HepG2 (cell line): ENCODE measurements around the gene UBL5.

Experiments
- CHD4 ChIP-seq: fragments of 200-600 bp; sonication (generic); IDR thresholded peaks from 2 replicates; pipeline ENCODE4 v1.7.0; 2017; ENCODE audit warnings: mild to moderate bottlenecking, low read length, borderline replicate concordance
- EP300 ChIP-seq, 3 experiments: sonication (generic) in 1 of 3; formaldehyde crosslinking in 1 of 3; IDR thresholded peaks; 2 replicates each; pipeline versions ENCODE4 v1.5.1 to v1.6.1; 2011 to 2020; ENCODE audit warnings: low read depth in 2 of 3, low read length in 2 of 3, borderline replicate concordance in 1 of 3, improper control_type of control experiment in 1 of 3, mild to moderate bottlenecking in 1 of 3, missing genetic modification reagents in 1 of 3, moderate library complexity in 1 of 3
- EZH2 ChIP-seq: conservative IDR thresholded peaks from 2 replicates; pipeline ENCODE4 v1.6.1; 2012; ENCODE audit warnings: mild to moderate bottlenecking, low read depth, low read length, moderate library complexity
- HCFC1 ChIP-seq: fragments of 150-350 bp; IDR thresholded peaks from 2 replicates; pipeline ENCODE4 v1.6.1; 2014; ENCODE audit warnings: low read depth, low read length
- HOXA3 ChIP-seq: sonication (generic); formaldehyde crosslinking; IDR thresholded peaks from 2 replicates; pipeline ENCODE4 v1.5.0; 2020; ENCODE audit warnings: missing genetic modification reagents
- JUNB ChIP-seq: sonication (generic); formaldehyde crosslinking; IDR thresholded peaks from 2 replicates; pipeline ENCODE4 v1.8.0; 2022; ENCODE audit warnings: missing genetic modification reagents, mild to moderate bottlenecking, borderline replicate concordance
- KDM5B ChIP-seq: sonication (generic); formaldehyde crosslinking; IDR thresholded peaks from 2 replicates; pipeline ENCODE4 v1.4.0; 2020; ENCODE audit warnings: missing genetic modification reagents, mild to moderate bottlenecking, borderline replicate concordance
- NFIC ChIP-seq: IDR thresholded peaks from 2 replicates; pipeline ENCODE4 v1.6.1; 2012; ENCODE audit warnings: mild to moderate bottlenecking, low read length, inconsistent platforms
- ZNF274 ChIP-seq: sonication (generic); formaldehyde crosslinking; IDR thresholded peaks from 2 replicates; pipeline ENCODE4 v1.5.1; 2020; ENCODE audit warnings: mild to moderate bottlenecking, missing genetic modification reagents
- ZNF3 ChIP-seq: IDR thresholded peaks from 2 replicates; pipeline ENCODE4 v1.7.0; 2017; ENCODE audit warnings: inconsistent platforms
- ZNF468 ChIP-seq: sonication (generic); formaldehyde crosslinking; IDR thresholded peaks from 2 replicates; pipeline ENCODE4 v1.8.0; 2022; ENCODE audit warnings: mild to moderate bottlenecking, moderate library complexity, missing genetic modification reagents
- ZNF614 ChIP-seq: IDR thresholded peaks from 2 replicates; pipeline ENCODE4 v1.6.1; 2018; ENCODE audit warnings: missing biosample characterization, missing genetic modification reagents, inconsistent platforms, borderline replicate concordance
- TF ChIP-seq, protein P1 (sequence below): sonication (generic); formaldehyde crosslinking; IDR thresholded peaks from 2 replicates; pipeline ENCODE4 v1.5.0; 2020; ENCODE audit warnings: mild to moderate bottlenecking, missing genetic modification reagents, moderate library complexity
- TF ChIP-seq, protein P2 (sequence below): sonication (generic); formaldehyde crosslinking; IDR thresholded peaks from 2 replicates; pipeline ENCODE4 v1.4.0; 2020; ENCODE audit warnings: mild to moderate bottlenecking, missing genetic modification reagents

DNA sequence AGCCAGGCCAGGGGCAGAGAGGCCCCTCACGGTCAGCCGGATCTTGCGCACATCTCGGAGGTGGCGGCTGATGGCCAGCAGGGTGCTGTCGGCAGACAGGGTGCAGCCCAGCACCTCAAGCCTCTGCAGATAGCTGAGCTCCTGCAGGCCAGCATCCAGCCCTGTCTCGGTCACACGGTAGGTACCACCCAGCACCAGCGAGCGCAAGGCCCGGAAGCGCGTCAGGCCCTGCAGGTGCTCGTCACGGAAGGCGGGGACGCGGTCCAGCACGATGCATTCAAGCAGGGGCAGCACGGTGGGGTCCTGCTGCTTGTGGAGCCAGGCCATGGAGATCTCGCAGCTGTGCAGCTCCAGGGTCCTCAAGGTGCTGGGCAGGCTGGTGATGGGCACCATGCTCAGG lies 16.6 kb upstream of the UBL5 start:
- no peak for TF ChIP-seq ZNF614 (CRISPR knock-in tag)
- TF ChIP-seq, protein P1, sequence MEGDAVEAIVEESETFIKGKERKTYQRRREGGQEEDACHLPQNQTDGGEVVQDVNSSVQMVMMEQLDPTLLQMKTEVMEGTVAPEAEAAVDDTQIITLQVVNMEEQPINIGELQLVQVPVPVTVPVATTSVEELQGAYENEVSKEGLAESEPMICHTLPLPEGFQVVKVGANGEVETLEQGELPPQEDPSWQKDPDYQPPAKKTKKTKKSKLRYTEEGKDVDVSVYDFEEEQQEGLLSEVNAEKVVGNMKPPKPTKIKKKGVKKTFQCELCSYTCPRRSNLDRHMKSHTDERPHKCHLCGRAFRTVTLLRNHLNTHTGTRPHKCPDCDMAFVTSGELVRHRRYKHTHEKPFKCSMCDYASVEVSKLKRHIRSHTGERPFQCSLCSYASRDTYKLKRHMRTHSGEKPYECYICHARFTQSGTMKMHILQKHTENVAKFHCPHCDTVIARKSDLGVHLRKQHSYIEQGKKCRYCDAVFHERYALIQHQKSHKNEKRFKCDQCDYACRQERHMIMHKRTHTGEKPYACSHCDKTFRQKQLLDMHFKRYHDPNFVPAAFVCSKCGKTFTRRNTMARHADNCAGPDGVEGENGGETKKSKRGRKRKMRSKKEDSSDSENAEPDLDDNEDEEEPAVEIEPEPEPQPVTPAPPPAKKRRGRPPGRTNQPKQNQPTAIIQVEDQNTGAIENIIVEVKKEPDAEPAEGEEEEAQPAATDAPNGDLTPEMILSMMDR, result no peak
- no peak for TF ChIP-seq EZH2
- no peak for TF ChIP-seq NFIC
- no peak for TF ChIP-seq HOXA3 (CRISPR knock-in tag)
- TF ChIP-seq ZNF274, result no peak
- TF ChIP-seq, protein P2, sequence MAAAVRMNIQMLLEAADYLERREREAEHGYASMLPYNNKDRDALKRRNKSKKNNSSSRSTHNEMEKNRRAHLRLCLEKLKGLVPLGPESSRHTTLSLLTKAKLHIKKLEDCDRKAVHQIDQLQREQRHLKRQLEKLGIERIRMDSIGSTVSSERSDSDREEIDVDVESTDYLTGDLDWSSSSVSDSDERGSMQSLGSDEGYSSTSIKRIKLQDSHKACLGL (CRISPR knock-in tag), result no peak
- TF ChIP-seq ZNF3 (CRISPR knock-in tag), result no peak
- no peak for TF ChIP-seq JUNB (CRISPR knock-in tag)
- no peak for TF ChIP-seq HCFC1
- TF ChIP-seq EP300 (IDR thresholded peaks at IDR 0.05; ENCODE audit: low read depth in 2 of 2, low read length in 2 of 2), result no peak
- TF ChIP-seq EP300 (CRISPR knock-in tag; IDR thresholded peaks at IDR 0.05; ENCODE audit: borderline replicate concordance), result no peak
- no peak for TF ChIP-seq KDM5B (CRISPR knock-in tag)
- TF ChIP-seq CHD4, result no peak
- no peak for TF ChIP-seq ZNF468
